Body of pancreas (tissue), 4 donors: ENCODE measurements around the gene HPSE2.

Experiments used
- POLR2A ChIP-seq, 3 donors: fragments of 450-650 bp; IDR thresholded peaks; one replicate each; pipeline ENCODE4 v1.6.1; 2016; ENCODE audit warnings: antibody characterized with exemption in 3 of 3, mild to moderate bottlenecking in 2 of 3
- TF ChIP-seq, protein P1 (sequence below), 7 experiments: fragments of 450-650 bp in 4 of 7; fragments of 200-600 bp in 3 of 7; sonication (generic) in 3 of 7; IDR thresholded peaks; one replicate each; pipeline ENCODE4 v1.5.1; 2016 to 2019; ENCODE audit warnings: antibody characterized with exemption in 7 of 7

DNA sequence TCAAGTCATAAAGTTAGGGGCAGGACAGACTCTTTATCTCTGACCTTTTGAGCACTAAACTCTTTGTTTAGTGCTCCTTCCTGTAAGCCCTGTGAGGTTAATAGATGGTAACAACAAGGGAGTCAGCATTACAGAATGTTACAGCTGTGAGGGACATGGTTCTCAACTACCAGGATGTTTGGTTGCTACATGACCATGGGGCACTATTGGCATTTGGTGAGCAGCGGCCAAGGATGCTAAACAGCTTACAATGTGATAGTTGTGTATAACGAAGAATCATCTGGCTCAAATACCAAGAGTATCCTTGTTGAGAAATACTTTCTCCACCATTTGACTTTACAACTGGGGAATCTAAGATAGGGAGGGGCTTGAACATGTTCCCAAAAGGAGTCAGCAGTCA, 753.6 kb downstream of the HPSE2 start:
- TF ChIP-seq, protein P1, sequence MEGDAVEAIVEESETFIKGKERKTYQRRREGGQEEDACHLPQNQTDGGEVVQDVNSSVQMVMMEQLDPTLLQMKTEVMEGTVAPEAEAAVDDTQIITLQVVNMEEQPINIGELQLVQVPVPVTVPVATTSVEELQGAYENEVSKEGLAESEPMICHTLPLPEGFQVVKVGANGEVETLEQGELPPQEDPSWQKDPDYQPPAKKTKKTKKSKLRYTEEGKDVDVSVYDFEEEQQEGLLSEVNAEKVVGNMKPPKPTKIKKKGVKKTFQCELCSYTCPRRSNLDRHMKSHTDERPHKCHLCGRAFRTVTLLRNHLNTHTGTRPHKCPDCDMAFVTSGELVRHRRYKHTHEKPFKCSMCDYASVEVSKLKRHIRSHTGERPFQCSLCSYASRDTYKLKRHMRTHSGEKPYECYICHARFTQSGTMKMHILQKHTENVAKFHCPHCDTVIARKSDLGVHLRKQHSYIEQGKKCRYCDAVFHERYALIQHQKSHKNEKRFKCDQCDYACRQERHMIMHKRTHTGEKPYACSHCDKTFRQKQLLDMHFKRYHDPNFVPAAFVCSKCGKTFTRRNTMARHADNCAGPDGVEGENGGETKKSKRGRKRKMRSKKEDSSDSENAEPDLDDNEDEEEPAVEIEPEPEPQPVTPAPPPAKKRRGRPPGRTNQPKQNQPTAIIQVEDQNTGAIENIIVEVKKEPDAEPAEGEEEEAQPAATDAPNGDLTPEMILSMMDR (IDR thresholded peaks at IDR 0.05), result no peak
- TF ChIP-seq POLR2A (IDR thresholded peaks at IDR 0.05), result no peak
